Neuron (in vitro differentiated cells): ENCODE measurements around the gene GNAS-AS1.

Source experiments
- H2AFZ ChIP-seq: one replicate; pipeline ENCODE4 v1.6.1; 2013; ENCODE audit warnings: low read depth, mild to moderate bottlenecking, inconsistent platforms, low read length, moderate library complexity
- H3K27me3 ChIP-seq: one replicate; pipeline ENCODE4 v1.6.1; 2013; ENCODE audit warnings: low read length; ENCODE audit not compliant: insufficient read depth
- H3K36me3 ChIP-seq: one replicate; pipeline ENCODE4 v1.6.1; 2013; ENCODE audit warnings: low read length; ENCODE audit not compliant: insufficient read depth
- H3K4me1 ChIP-seq: one replicate; pipeline ENCODE4 v1.6.1; 2013; ENCODE audit warnings: low read length; ENCODE audit not compliant: insufficient read depth
- H3K4me3 ChIP-seq: 2 replicates; pipeline ENCODE4 v1.5.1; 2013; ENCODE audit warnings: mild to moderate bottlenecking, low read length, moderate library complexity
- H3K9me3 ChIP-seq: one replicate; pipeline ENCODE4 v1.6.1; 2013; ENCODE audit warnings: low read length

Gene GNAS-AS1

DNA sequence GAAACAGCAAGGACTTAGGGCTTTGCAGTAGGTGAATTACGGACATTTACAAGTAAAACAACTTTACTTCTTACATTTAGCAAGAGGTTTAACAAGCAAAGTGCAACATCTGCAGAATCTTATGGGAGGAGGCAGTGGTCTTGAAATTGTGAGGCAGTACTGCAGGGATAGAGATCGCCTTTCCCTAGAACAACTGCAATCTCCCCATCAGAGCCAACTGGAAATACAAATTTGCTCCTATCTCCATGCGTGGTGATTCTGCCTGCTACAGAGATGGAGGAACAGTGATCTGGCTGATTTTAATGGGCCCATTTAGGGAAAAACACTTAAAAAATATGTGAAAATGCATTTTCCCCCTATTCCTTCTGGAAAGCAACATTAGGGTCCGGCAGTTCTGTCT is 27.7 kb upstream of the GNAS-AS1 start:
- peak overlapping the region; percentile 11 for H3K4me3 ChIP-seq
- H3K4me1 ChIP-seq: peaks cover 35% of the 10 kb centered on the region
- H3K9me3 ChIP-seq: no peaks in the 10 kb centered on the region
- no peaks in the 10 kb centered on the region for H3K27me3 ChIP-seq
- H2AFZ ChIP-seq: peak overlapping the region; percentile 39
- H3K36me3 ChIP-seq: no peaks in the 10 kb centered on the region

DNA sequence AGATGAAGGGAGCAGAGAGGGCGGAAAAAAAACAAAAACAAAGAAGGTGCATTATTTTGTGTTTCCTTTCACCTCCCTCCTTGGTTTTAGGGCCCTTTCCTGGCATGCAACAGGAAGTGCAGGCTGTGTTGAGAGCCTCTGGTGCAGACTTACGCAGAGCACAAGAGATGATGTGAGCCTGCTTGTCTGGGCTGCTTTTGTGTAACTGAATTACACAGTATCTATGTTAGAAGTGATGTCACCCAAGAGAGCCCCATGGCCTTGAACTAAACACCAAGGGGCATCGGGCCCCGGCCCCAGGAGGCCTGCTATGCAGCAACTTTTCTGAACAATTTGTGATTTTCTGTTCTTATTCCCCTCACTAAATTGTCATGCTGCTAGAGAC is 27.3 kb upstream of the GNAS-AS1 start:
- Histone ChIP-seq H3K27me3 (no peaks in the 10 kb centered on the region), H3K36me3 (no peaks in the 10 kb centered on the region), H2AFZ (peak overlapping the region; percentile 39), H3K9me3 (no peaks in the 10 kb centered on the region), H3K4me1 (peaks cover 30% of the 10 kb centered on the region), H3K4me3 (peak overlapping the region; percentile 11)

DNA sequence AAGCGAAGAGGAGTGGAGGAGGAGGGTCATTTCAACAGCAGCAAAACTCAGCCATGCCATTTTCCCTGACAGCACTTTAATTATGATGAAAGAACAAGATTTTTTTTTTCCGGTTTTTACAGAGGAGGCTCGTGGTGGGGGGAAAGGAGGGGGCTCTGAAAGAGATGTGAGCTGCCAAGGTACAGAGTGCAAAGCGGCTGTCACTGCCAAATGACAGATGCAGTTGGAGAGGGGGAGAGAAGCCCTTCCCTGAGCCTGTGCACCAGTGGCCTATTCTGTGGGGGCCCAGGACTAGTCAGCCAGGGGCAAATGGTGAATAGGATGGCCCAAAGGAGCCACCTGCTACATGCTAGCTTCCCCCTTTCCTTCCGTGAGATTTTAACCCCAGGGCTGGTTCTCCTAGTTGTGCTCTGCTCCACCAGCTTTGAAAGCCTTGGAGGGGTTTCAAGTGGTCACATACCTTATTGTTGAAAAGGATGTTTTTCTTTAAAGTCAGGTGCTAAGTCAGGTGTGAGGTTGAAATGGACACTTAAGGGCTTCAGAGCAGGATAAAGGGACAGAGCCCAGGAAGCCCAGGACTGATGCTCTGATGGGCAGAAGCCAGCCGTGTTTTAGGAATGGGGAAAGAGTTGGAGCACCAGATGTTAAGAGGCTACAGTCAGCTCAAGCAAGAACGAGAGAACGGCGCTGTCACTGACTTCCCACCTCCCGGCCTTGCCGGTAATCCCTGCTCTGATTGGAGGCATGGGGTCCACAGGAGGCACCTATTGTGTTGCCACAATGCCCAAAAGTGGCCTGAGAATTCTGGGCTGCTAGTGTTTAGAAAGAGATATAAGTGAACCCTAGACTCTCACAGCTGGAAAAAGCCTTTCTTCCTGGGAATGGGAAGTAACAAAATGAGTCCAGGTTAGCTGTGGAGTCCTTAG is 26.6 kb upstream of the GNAS-AS1 start:
- H3K9me3 ChIP-seq: no peaks in the 10 kb centered on the region
- peaks cover 25% of the 10 kb centered on the region for H3K4me1 ChIP-seq
- H3K4me3 ChIP-seq: peak overlapping the region; percentile 11
- peak overlapping the region; percentile 39 for H2AFZ ChIP-seq
- H3K27me3 ChIP-seq: no peaks in the 10 kb centered on the region
- H3K36me3 ChIP-seq: no peaks in the 10 kb centered on the region

- Histone ChIP-seq H2AFZ (no peak overlapping the region), H3K36me3 (no peaks in the 10 kb centered on the region), H3K27me3 (no peaks in the 10 kb centered on the region), H3K4me3 (no peak overlapping the region), H3K9me3 (no peaks in the 10 kb centered on the region), H3K4me1 (peaks cover 25% of the 10 kb centered on the region)
Observed at GRCh38 chr20:58876437-58876836, 25.7 kb upstream of the GNAS-AS1 start.

DNA sequence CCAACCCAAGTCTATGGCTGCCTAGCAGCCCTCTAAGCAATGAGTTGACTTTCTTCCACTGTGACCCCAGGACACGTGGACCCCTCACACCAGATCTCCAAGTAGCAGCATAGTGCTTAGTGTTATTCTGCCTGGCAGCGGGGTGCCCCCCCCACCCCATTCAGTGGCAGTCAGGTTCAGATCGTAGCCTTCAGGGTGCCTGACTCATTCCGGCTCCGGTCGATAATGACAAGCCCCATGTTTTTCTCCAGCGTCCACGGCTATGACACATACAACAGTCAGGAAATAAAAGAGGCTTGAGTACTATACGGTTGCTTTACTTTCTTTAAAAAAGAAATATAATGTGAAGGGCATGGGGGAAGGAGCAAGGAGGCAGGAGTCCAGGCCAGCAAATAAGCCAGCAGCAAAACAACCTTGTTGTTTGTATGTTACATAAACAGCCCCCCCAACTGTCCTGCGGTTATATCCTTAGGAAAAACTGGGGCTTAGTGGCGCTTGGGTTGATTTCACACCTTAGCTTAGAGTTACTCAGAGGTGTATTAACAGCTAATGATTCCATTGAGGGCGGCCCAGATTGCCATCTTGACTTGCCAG is 24.9 kb upstream of the GNAS-AS1 start:
- Histone ChIP-seq H3K36me3 (no peaks in the 10 kb centered on the region), H3K4me3 (no peak overlapping the region), H3K9me3 (no peaks in the 10 kb centered on the region), H2AFZ (no peak overlapping the region), H3K27me3 (no peaks in the 10 kb centered on the region), H3K4me1 (peaks cover 25% of the 10 kb centered on the region)

DNA sequence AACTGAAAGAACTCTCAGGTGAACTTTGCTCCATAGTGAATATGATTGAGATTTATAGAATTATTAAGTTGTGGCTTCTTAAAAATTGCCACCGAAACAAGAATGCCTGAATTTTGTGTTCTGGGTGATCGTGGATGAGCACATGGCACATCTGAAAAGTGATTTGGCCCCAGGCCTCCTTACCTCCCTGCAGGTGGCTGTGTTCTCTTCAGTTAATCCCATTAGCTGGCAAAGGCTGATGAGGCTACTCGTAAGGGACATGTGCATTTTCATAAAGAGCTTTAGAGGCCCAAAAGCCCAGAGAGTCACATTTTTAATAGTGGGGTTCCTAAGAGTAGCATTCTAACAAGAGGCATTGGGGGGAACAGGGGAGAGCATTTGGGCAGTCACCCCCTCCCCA is 24.4 kb upstream of the GNAS-AS1 start:
- Histone ChIP-seq H2AFZ (no peak overlapping the region), H3K27me3 (no peaks in the 10 kb centered on the region), H3K36me3 (no peaks in the 10 kb centered on the region), H3K4me3 (no peak overlapping the region), H3K9me3 (no peaks in the 10 kb centered on the region), H3K4me1 (peaks cover 25% of the 10 kb centered on the region)

DNA sequence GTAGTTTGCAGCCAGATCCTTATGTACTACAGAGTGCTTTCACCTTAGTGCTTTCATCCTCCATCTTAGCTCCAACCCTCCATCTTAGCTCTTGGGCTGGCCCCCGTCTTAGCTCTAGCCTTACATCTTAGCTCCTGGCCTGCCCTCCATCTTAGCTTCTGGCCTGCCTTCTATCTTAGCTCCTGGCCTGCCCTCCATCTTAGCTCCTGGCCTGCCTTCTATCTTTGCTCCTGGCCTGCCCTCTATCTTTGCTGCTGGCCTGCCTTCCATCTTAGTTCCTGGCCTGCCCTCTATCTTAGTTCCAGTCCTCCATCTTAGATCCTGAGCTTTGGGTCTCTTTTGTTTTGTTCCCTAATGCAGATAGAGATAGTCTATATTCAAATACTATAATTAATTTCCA is 23.8 kb upstream of the GNAS-AS1 start:
- Histone ChIP-seq H3K27me3 (no peaks in the 10 kb centered on the region), H3K9me3 (no peaks in the 10 kb centered on the region), H3K4me3 (no peak overlapping the region), H2AFZ (no peak overlapping the region), H3K4me1 (peaks cover 24% of the 10 kb centered on the region), H3K36me3 (no peaks in the 10 kb centered on the region)

GRCh38 chr20:58871533-58872102 is 20.9 kb upstream of the GNAS-AS1 start:
- Histone ChIP-seq H3K4me3 (no peak overlapping the region), H2AFZ (no peak overlapping the region), H3K27me3 (no peaks in the 10 kb centered on the region), H3K4me1 (peaks cover 4% of the 10 kb centered on the region), H3K9me3 (no peaks in the 10 kb centered on the region), H3K36me3 (no peaks in the 10 kb centered on the region)

DNA sequence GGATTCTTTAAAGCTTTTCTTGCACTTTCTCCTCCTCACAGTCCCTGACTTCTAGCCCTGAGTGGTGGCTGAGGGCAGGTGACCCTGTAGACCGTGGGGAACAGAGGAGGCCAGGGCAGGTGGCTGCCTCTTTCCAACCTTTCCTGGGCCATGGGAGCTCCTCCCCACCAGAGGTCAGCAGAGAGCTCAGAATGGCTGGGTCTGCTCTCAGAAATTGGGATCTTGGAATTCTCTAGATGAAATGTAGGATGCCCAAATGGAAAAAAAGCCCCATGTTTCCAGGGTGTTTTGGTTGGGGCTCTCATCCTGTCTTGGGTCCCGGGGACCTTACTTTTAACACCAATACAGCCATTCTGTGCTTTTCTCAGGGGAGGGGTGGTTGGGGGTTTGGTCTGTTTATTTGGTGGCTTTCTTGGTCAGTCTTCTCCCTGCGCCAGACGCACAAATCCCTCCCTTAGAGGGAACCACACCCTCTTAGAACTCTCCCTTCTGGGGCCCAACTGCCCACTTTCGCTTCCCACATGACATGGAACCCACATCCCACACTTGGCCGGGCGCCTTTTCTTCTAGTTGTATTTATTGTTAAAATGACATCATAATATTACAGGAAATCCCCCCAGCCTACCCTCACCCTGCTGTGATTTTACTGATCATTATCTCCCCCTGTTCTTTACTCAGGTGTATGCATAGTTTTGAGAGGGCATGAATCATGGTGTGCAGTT is 19.8 kb upstream of the GNAS-AS1 start:
- Histone ChIP-seq H3K36me3 (no peaks in the 10 kb centered on the region), H3K9me3 (no peaks in the 10 kb centered on the region), H2AFZ (no peak overlapping the region), H3K4me1 (peaks cover 4% of the 10 kb centered on the region), H3K27me3 (no peaks in the 10 kb centered on the region), H3K4me3 (no peak overlapping the region)

GRCh38 chr20:58869662-58870227 is 19.0 kb upstream of the GNAS-AS1 start:
- no peaks in the 10 kb centered on the region for H3K9me3 ChIP-seq
- no peaks in the 10 kb centered on the region for H3K36me3 ChIP-seq
- H3K4me3 ChIP-seq: no peak overlapping the region
- H3K27me3 ChIP-seq: no peaks in the 10 kb centered on the region
- H2AFZ ChIP-seq: no peak overlapping the region
- peaks cover 4% of the 10 kb centered on the region for H3K4me1 ChIP-seq

DNA sequence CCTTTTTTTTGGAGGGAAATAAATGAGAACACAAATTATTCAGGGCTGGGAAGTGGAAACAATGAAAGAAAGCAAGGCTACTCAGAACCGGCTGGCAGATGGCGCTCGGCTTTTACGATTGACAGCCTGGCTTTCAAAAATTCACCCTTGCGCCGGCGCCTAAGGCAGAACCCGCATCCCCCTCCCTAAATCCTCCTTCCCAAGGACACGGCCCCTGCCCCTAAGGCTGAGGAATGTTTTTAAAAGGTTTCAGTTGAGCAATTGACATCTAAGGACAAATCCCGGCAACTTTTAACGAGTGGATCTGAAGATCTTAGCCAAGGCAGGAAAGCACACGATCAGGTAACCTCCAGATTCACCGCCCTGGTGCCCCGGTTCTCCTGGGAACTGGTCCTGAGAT is 18.1 kb upstream of the GNAS-AS1 start:
- Histone ChIP-seq H2AFZ (no peak overlapping the region), H3K36me3 (no peaks in the 10 kb centered on the region), H3K9me3 (no peaks in the 10 kb centered on the region), H3K27me3 (peaks cover under 1% of the 10 kb centered on the region), H3K4me1 (peaks cover 4% of the 10 kb centered on the region), H3K4me3 (no peak overlapping the region)

DNA sequence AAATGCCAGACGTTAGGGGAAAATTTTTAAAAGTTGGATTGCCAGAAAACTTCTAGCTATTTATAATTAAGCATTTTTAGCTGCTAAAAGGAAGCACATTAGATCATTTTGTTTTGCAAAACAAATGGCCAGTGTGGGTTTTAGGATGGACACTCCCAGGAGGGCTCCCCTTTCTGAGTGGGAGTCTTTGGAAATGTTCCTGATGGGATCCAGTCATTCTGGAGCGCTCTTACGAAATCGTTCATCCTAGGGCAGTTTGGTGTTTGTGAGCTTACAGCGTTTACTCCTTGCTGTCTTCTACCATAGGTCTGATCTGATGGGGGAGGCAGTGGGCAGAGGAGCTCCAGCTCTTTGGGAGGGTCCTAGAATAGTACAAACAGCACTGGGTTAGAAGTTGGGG is 16.5 kb upstream of the GNAS-AS1 start:
- Histone ChIP-seq H3K4me3 (no peak overlapping the region), H3K27me3 (peaks cover 4% of the 10 kb centered on the region), H3K4me1 (peaks cover 4% of the 10 kb centered on the region), H2AFZ (no peak overlapping the region), H3K9me3 (no peaks in the 10 kb centered on the region), H3K36me3 (no peaks in the 10 kb centered on the region)

DNA sequence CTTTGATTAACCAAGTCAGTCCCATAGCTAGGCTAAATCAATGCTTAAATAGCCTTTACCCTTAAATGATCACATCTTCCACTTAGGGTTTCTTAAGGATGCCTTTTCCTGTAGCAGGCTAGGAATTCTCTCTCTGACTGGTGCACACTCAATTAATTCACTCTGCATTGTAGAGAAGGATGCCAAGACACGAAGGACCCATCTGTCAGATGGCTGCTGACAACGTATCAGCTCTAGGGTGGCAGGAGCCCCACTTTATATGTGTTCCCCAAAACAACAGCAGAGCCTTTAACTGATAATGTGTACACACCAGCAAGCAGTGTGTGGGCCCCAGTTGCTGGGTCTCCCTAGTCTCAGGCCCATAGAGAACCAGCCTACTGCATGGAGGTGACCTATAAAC is 15.1 kb upstream of the GNAS-AS1 start:
- Histone ChIP-seq H2AFZ (no peak overlapping the region), H3K4me3 (no peak overlapping the region), H3K27me3 (peaks cover 8% of the 10 kb centered on the region), H3K9me3 (no peaks in the 10 kb centered on the region), H3K4me1 (peaks cover 4% of the 10 kb centered on the region), H3K36me3 (no peaks in the 10 kb centered on the region)
